HUES6 (cell line): ENCODE measurements around the gene SATB1.

Experiments used
- H3K27ac ChIP-seq: 2 replicates; pipeline ENCODE4 v1.7.0; 2013; ENCODE audit warnings: low read depth, mild to moderate bottlenecking, low read length, inconsistent platforms
- H3K27me3 ChIP-seq: 2 replicates; pipeline ENCODE4 v1.6.1; 2013; ENCODE audit warnings: low read length; ENCODE audit not compliant: control insufficient read depth, insufficient read depth
- H3K36me3 ChIP-seq: 2 replicates; pipeline ENCODE4 v1.6.1; 2013; ENCODE audit warnings: low read length; ENCODE audit not compliant: control insufficient read depth, insufficient read depth
- H3K4me1 ChIP-seq: 2 replicates; pipeline ENCODE4 v1.6.1; 2013; ENCODE audit warnings: low read length; ENCODE audit not compliant: control insufficient read depth, insufficient read depth
- H3K4me3 ChIP-seq: 2 replicates; pipeline ENCODE4 v1.5.1; 2013; ENCODE audit warnings: low read depth, low read length
- H3K9ac ChIP-seq: one replicate; pipeline ENCODE4 v1.6.1; 2013; ENCODE audit warnings: mild to moderate bottlenecking, low read length
- H3K9me3 ChIP-seq: 2 replicates; pipeline ENCODE4 v1.6.1; 2013; ENCODE audit warnings: low read depth, low read length; ENCODE audit not compliant: control insufficient read depth, insufficient read depth

SATB1 gene

GRCh38 chr3:18378218-18378617 is 46.9 kb downstream of the SATB1 start:
- H3K4me3 ChIP-seq, result no peak overlapping the region

GRCh38 chr3:18376682-18377081 is 48.5 kb downstream of the SATB1 start:
- Histone ChIP-seq H3K27me3 (no peaks in the 10 kb centered on the region), H3K9me3 (no peaks in the 10 kb centered on the region), H3K4me3 (no peak overlapping the region), H3K4me1 (peaks cover 15% of the 10 kb centered on the region), H3K36me3 (no peaks in the 10 kb centered on the region), H3K27ac (no peak overlapping the region), H3K9ac (no peak overlapping the region)

More at GRCh38 chr3:18378218-18378617, 46.9 kb downstream of the SATB1 start:
- peaks cover 10% of the 10 kb centered on the region for H3K4me1 ChIP-seq
- H3K27ac ChIP-seq, result no peak overlapping the region
- H3K27me3 ChIP-seq, result no peaks in the 10 kb centered on the region
- H3K36me3 ChIP-seq, result no peaks in the 10 kb centered on the region
- H3K9me3 ChIP-seq, result no peaks in the 10 kb centered on the region
- no peak overlapping the region for H3K9ac ChIP-seq

- Histone ChIP-seq H3K4me3 (no peak overlapping the region), H3K9ac (no peak overlapping the region), H3K36me3 (no peaks in the 10 kb centered on the region)
Observed at GRCh38 chr3:18372786-18373405, 52.2 kb downstream of the SATB1 start.

GRCh38 chr3:18370672-18371071 is 54.5 kb downstream of the SATB1 start:
- H3K4me3 ChIP-seq, result no peak overlapping the region
- H3K27ac ChIP-seq, result no peak overlapping the region
- H3K36me3 ChIP-seq, result no peaks in the 10 kb centered on the region
- H3K9ac ChIP-seq, result no peak overlapping the region
- H3K27me3 ChIP-seq, result no peaks in the 10 kb centered on the region
- peaks cover 8% of the 10 kb centered on the region for H3K4me1 ChIP-seq
- no peaks in the 10 kb centered on the region for H3K9me3 ChIP-seq

More at GRCh38 chr3:18372786-18373405, 52.2 kb downstream of the SATB1 start:
- Histone ChIP-seq H3K9me3 (no peaks in the 10 kb centered on the region), H3K27ac (no peak overlapping the region), H3K4me1 (peaks cover 8% of the 10 kb centered on the region), H3K27me3 (no peaks in the 10 kb centered on the region)

GRCh38 chr3:18369551-18370185 is 55.5 kb downstream of the SATB1 start:
- no peaks in the 10 kb centered on the region for H3K9me3 ChIP-seq
- no peaks in the 10 kb centered on the region for H3K36me3 ChIP-seq
- no peak overlapping the region for H3K27ac ChIP-seq
- no peaks in the 10 kb centered on the region for H3K27me3 ChIP-seq
- H3K4me1 ChIP-seq, result peaks cover 8% of the 10 kb centered on the region
- H3K4me3 ChIP-seq, result no peak overlapping the region
- no peak overlapping the region for H3K9ac ChIP-seq

- H3K36me3 ChIP-seq, result no peaks in the 10 kb centered on the region
- H3K4me3 ChIP-seq, result no peak overlapping the region
- H3K9me3 ChIP-seq, result no peaks in the 10 kb centered on the region
- H3K27ac ChIP-seq, result no peak overlapping the region
- no peaks in the 10 kb centered on the region for H3K27me3 ChIP-seq
- H3K9ac ChIP-seq, result no peak overlapping the region
- H3K4me1 ChIP-seq, result peaks cover 19% of the 10 kb centered on the region
Observed at GRCh38 chr3:18366258-18366657, 58.9 kb downstream of the SATB1 start.

GRCh38 chr3:18363338-18363737 is 61.8 kb downstream of the SATB1 start:
- H3K4me1 ChIP-seq, result peaks cover 19% of the 10 kb centered on the region
- H3K9me3 ChIP-seq, result no peaks in the 10 kb centered on the region
- H3K27me3 ChIP-seq, result no peaks in the 10 kb centered on the region
- H3K27ac ChIP-seq, result no peak overlapping the region
- H3K4me3 ChIP-seq, result no peak overlapping the region
- H3K9ac ChIP-seq, result no peak overlapping the region
- no peaks in the 10 kb centered on the region for H3K36me3 ChIP-seq

GRCh38 chr3:18357747-18358146 is 67.4 kb downstream of the SATB1 start:
- Histone ChIP-seq H3K9me3 (no peaks in the 10 kb centered on the region), H3K36me3 (no peaks in the 10 kb centered on the region), H3K9ac (no peak overlapping the region), H3K4me1 (peaks cover 25% of the 10 kb centered on the region), H3K27ac (no peak overlapping the region), H3K4me3 (no peak overlapping the region), H3K27me3 (no peaks in the 10 kb centered on the region)

- Histone ChIP-seq H3K36me3 (no peaks in the 10 kb centered on the region), H3K4me3 (no peak overlapping the region), H3K27ac (0 out of 2 replicates have a peak overlapping the region, but pooled peaks have one; percentile 48), H3K4me1 (peaks cover 31% of the 10 kb centered on the region), H3K9me3 (no peaks in the 10 kb centered on the region), H3K27me3 (no peaks in the 10 kb centered on the region), H3K9ac (no peak overlapping the region)
Observed at GRCh38 chr3:18355832-18356231, 69.3 kb downstream of the SATB1 start.

GRCh38 chr3:18354701-18355100 is 70.4 kb downstream of the SATB1 start:
- no peak overlapping the region for H3K9ac ChIP-seq
- H3K4me3 ChIP-seq, result no peak overlapping the region
- no peaks in the 10 kb centered on the region for H3K27me3 ChIP-seq
- no peaks in the 10 kb centered on the region for H3K9me3 ChIP-seq
- H3K27ac ChIP-seq, result peak overlapping the region; percentile 48; the same call in 1 of the 2 replicates
- peaks cover 36% of the 10 kb centered on the region for H3K4me1 ChIP-seq
- no peaks in the 10 kb centered on the region for H3K36me3 ChIP-seq

GRCh38 chr3:18351823-18352744 is 73.1 kb downstream of the SATB1 start:
- no peak overlapping the region for H3K4me3 ChIP-seq

More at GRCh38 chr3:18351823-18352744, 73.1 kb downstream of the SATB1 start:
- no peaks in the 10 kb centered on the region for H3K9me3 ChIP-seq
- no peaks in the 10 kb centered on the region for H3K36me3 ChIP-seq
- no peaks in the 10 kb centered on the region for H3K27me3 ChIP-seq
- no peak overlapping the region for H3K9ac ChIP-seq
- peaks cover 60% of the 10 kb centered on the region for H3K4me1 ChIP-seq
- H3K27ac ChIP-seq, result no peak overlapping the region
